ENCODE data around the gene UHRF2.
"Not testable (repeated sequence)": the region's sequence is repeated elsewhere in the genome, so short reads cannot be mapped to it uniquely, and the experiment has no call there.

DNA sequence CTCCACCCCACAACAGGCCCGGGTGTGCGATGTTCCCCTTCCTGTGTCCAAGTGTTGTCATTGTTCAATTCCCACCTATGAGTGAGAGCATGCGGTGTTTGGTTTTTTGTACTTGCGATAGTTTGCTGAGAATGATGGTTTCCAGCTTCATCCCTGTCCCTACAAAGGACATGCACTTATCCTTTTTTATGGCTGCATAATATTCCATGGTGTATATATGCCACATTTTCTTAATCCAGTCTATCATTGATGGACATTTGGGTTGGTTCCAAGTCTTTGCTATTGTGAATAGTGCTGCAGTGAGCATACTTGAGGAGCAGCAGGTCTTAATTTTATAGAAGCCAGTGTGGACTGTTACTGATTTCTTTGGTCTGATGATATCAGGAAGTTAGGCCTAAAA is 42.3 kb downstream of the UHRF2 start:
- TF ChIP-seq, protein P1, sequence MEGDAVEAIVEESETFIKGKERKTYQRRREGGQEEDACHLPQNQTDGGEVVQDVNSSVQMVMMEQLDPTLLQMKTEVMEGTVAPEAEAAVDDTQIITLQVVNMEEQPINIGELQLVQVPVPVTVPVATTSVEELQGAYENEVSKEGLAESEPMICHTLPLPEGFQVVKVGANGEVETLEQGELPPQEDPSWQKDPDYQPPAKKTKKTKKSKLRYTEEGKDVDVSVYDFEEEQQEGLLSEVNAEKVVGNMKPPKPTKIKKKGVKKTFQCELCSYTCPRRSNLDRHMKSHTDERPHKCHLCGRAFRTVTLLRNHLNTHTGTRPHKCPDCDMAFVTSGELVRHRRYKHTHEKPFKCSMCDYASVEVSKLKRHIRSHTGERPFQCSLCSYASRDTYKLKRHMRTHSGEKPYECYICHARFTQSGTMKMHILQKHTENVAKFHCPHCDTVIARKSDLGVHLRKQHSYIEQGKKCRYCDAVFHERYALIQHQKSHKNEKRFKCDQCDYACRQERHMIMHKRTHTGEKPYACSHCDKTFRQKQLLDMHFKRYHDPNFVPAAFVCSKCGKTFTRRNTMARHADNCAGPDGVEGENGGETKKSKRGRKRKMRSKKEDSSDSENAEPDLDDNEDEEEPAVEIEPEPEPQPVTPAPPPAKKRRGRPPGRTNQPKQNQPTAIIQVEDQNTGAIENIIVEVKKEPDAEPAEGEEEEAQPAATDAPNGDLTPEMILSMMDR (IDR thresholded peaks at IDR 0.05) = not testable (repeated sequence)
- not testable (repeated sequence) for TF ChIP-seq POLR2AphosphoS5, EP300 (IDR thresholded peaks at IDR 0.05)
